ENCODE results near the gene TRABD2B. TPM values are rescaled to one million over a fixed set of nuclear protein-coding genes. Genes with fewer than 3 reads are reported as not detected.

The TRABD2B gene
- total RNA-seq, 2 experiments from 2014 or later, result not detected

- no peaks in the 10 kb centered on the region for H3K4me1 Mint-ChIP-seq (ENCODE audit: low read depth)
Observed at GRCh38 chr1:47915677-47916353, 81.4 kb downstream of the TRABD2B start.

DNA sequence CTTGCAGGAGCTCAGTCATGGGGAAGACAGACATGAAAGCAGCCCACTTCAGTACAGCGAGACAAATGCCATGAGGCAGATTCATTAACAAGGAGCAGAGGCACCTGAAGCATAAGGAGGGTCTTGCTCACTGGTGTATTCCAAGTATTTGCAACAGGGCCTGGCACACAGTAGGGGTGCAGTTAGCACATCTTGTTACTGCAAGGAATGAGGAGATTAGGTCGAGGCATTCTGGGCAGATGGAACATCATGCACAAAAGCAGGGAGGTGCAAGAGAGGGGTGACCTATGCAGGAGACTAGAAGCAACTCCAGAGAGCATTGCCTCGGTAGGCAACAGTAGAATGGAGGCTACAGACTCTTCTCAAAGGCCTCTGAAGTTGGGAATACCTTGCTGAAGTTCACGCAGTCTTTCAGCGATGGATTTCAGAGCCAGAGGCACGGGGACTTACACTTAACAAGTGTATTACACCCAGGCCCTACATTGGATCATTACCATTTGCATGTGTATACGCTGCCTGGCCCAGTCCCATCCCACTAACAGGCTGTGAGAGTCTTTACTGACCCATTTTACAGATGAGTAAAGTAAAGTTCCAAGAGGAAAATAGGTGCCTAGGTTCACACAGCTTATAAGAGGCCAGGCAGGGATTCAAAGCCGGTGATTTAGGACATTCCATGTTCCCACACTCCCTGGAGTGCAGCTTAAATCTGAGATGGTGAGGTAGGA, 82.1 kb downstream of the TRABD2B start:
- no peak overlapping the region for H3K27ac Mint-ChIP-seq
- no peaks in the 10 kb centered on the region for H3K36me3 Mint-ChIP-seq (ENCODE audit: low read depth)
- H3K4me3 Mint-ChIP-seq, result no peak overlapping the region
- H3K9me3 Mint-ChIP-seq, result no peaks in the 10 kb centered on the region
- CTCF ChIA-PET, result no interaction called here
- H3K4me1 Mint-ChIP-seq (ENCODE audit: low read depth), result no peaks in the 10 kb centered on the region
- no peak for DNase-seq
- H3K27me3 Mint-ChIP-seq (ENCODE audit: low read depth), result peaks cover 8% of the 10 kb centered on the region
- intact Hi-C loops (cut with micrococcal nuclease), result no loop called here

More at GRCh38 chr1:47915677-47916353, 81.4 kb downstream of the TRABD2B start:
- H3K9me3 Mint-ChIP-seq, result no peaks in the 10 kb centered on the region
- no peak overlapping the region for H3K4me3 Mint-ChIP-seq
- peaks cover 4% of the 10 kb centered on the region for H3K27me3 Mint-ChIP-seq (ENCODE audit: low read depth)
- CTCF ChIA-PET, result no interaction called here
- intact Hi-C loops (cut with micrococcal nuclease), result no loop called here
- no peak overlapping the region for H3K27ac Mint-ChIP-seq
- no peak for DNase-seq
- no peaks in the 10 kb centered on the region for H3K36me3 Mint-ChIP-seq (ENCODE audit: low read depth)

DNA sequence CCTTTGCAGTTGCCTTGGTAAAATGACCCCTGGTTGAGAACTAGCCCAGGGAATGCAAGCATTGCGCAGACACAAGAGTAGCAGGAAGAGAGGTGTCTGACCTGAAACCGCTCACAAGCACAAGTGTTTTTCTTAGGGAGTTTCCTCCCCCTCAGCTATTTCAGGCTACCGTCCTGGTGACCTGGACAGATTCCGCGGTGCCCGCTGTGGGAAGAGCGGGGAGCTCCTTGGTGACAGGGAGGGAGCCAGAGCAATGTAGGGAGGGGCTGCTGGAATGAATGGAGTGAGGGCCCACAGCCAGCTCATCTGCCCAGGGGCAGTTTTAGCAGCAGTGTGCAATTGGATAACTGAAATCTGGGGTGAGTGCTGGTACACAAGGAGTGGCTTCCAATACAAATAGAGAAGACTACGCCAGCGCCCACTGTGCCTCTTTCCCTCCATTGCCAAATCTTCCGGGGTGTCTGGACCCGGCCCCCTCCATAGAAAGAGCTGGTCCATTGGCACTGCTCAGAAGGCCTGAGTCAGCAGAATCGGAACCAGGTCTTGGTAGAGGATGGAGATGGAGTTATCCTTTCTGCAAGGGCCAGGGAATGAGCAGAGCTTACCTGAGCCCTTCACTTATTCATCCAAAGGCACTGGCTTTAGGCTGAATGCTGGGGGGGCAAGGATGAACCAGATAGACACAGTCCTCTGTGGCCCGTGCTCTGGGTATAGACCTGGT, 82.8 kb downstream of the TRABD2B start:
- no peak for DNase-seq
- H3K36me3 Mint-ChIP-seq (ENCODE audit: low read depth), result no peaks in the 10 kb centered on the region
- intact Hi-C loops (cut with micrococcal nuclease), result no loop called here
- peaks cover 9% of the 10 kb centered on the region for H3K27me3 Mint-ChIP-seq (ENCODE audit: low read depth)
- H3K27ac Mint-ChIP-seq, result no peak overlapping the region
- no peaks in the 10 kb centered on the region for H3K9me3 Mint-ChIP-seq
- CTCF ChIA-PET, result no interaction called here
- no peak overlapping the region for H3K4me3 Mint-ChIP-seq
- no peaks in the 10 kb centered on the region for H3K4me1 Mint-ChIP-seq (ENCODE audit: low read depth)

GRCh38 chr1:47913225-47913823, 83.9 kb downstream of the TRABD2B start:
- Mint-ChIP-seq H3K36me3 (ENCODE audit: low read depth) (no peaks in the 10 kb centered on the region), H3K27ac (no peak overlapping the region), H3K27me3 (ENCODE audit: low read depth) (peaks cover 13% of the 10 kb centered on the region), H3K4me3 (no peak overlapping the region), H3K4me1 (ENCODE audit: low read depth) (no peaks in the 10 kb centered on the region), H3K9me3 (no peaks in the 10 kb centered on the region)
- no peak for DNase-seq
- CTCF ChIA-PET, result no interaction called here
- intact Hi-C loops (cut with micrococcal nuclease), result no loop called here

GRCh38 chr1:47912756-47913155, 84.4 kb downstream of the TRABD2B start:
- DNase-seq, result no peak
- CTCF ChIA-PET, result no interaction called here

GRCh38 chr1:47911892-47912291, 85.3 kb downstream of the TRABD2B start:
- CTCF ChIA-PET, result no interaction called here
- intact Hi-C loops (cut with micrococcal nuclease), result no loop called here
- H3K9me3 Mint-ChIP-seq, result no peaks in the 10 kb centered on the region
- no peaks in the 10 kb centered on the region for H3K4me1 Mint-ChIP-seq (ENCODE audit: low read depth)
- no peak overlapping the region for H3K27ac Mint-ChIP-seq
- no peak overlapping the region for H3K4me3 Mint-ChIP-seq
- peaks cover 13% of the 10 kb centered on the region for H3K27me3 Mint-ChIP-seq (ENCODE audit: low read depth)
- DNase-seq, result no peak
- H3K36me3 Mint-ChIP-seq (ENCODE audit: low read depth), result no peaks in the 10 kb centered on the region

More at GRCh38 chr1:47912756-47913155, 84.4 kb downstream of the TRABD2B start:
- intact Hi-C loops (cut with micrococcal nuclease), result no loop called here
- Mint-ChIP-seq H3K9me3 (no peaks in the 10 kb centered on the region), H3K36me3 (ENCODE audit: low read depth) (no peaks in the 10 kb centered on the region), H3K27me3 (ENCODE audit: low read depth) (peaks cover 13% of the 10 kb centered on the region), H3K4me1 (ENCODE audit: low read depth) (no peaks in the 10 kb centered on the region), H3K27ac (no peak overlapping the region), H3K4me3 (no peak overlapping the region)

DNA sequence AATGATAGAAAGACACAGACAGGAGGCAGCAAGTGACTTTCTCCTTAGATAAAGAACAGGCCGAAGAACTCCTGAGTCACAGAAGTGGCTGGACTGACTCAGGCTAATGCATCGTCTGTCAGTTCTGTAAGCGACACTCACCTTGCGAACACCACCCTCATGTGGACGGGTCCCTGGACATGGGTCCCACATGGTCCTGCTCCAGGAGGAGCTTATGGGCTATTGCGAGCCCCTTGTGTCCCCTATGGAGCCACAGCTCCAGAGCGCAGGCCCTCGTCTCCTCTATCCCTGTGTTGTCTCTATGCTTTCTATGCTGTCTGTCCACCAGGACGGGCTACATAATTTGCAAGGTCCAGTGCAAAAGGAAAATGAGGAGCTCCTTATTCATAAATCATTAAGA, 85.8 kb downstream of the TRABD2B start:
- H3K9me3 Mint-ChIP-seq, result no peaks in the 10 kb centered on the region
- no peak overlapping the region for H3K4me3 Mint-ChIP-seq
- CTCF ChIA-PET, result no interaction called here
- H3K27ac Mint-ChIP-seq, result no peak overlapping the region
- H3K4me1 Mint-ChIP-seq (ENCODE audit: low read depth), result no peaks in the 10 kb centered on the region
- DNase-seq, result no peak
- intact Hi-C loops (cut with micrococcal nuclease), result no loop called here
- peaks cover 12% of the 10 kb centered on the region for H3K27me3 Mint-ChIP-seq (ENCODE audit: low read depth)
- no peaks in the 10 kb centered on the region for H3K36me3 Mint-ChIP-seq (ENCODE audit: low read depth)

DNA sequence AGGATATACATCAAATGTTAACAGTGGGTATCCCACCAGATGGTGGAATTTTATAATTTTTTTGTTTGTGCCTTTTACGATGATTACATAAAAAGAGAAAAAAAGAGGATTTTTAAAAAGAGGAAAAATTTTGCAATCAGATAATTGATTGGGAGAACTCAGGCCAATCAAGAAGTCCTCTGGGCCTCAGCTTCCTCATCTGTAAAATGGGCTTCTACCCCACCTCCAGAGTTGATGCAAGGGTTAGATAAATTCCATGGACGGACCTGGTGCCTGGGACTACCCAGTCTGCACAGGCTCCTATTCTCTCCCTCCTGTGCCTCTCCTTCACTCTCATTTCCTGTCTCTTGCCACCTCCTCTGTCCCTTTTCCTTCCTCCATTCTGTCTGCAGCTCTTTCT, 88.9 kb downstream of the TRABD2B start:
- DNase-seq, result no peak
- H3K27me3 Mint-ChIP-seq (ENCODE audit: low read depth), result peaks cover 8% of the 10 kb centered on the region
- CTCF ChIA-PET, result no interaction called here
- no peak overlapping the region for H3K27ac Mint-ChIP-seq
- no peak overlapping the region for H3K4me3 Mint-ChIP-seq
- H3K9me3 Mint-ChIP-seq, result no peaks in the 10 kb centered on the region
- H3K36me3 Mint-ChIP-seq (ENCODE audit: low read depth), result no peaks in the 10 kb centered on the region
- no peaks in the 10 kb centered on the region for H3K4me1 Mint-ChIP-seq (ENCODE audit: low read depth)
- intact Hi-C loops (cut with micrococcal nuclease), result no loop called here

GRCh38 chr1:47907177-47907528, 90.0 kb downstream of the TRABD2B start:
- Mint-ChIP-seq H3K36me3 (ENCODE audit: low read depth) (no peaks in the 10 kb centered on the region), H3K4me1 (ENCODE audit: low read depth) (no peaks in the 10 kb centered on the region)

DNA sequence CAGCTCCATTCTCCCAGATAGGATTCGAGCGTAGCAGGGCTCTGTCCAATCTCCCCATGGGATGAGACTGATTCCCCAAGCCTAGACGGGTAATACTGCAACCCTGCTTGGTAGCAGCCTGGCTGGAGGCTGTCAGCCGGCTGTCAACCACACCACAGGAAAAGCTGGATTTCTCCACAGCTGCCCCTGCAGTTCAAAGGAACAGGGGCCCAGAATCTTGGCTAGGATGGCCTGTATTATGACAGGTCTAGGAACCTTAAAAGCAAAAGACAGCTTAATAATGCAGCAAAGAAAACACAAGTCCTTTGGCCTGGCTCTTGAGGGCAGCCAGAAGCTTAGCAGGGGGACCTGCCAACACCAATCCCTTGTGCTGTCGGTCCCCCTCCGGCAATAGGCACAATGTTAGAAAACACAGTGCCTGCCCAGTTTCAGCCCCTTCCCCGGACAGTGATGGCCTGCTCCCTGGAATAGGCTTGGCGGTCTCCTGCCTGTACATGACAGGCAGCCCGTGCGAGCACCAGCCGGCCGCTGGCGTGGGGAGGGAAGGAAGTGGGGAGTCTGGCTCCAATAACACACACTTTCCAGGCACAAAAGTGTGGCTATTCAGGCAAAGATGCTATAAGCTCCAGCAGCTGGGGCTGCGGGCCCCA, 90.5 kb downstream of the TRABD2B start:
- Mint-ChIP-seq H3K27me3 (ENCODE audit: low read depth) (peaks cover 8% of the 10 kb centered on the region), H3K9me3 (no peaks in the 10 kb centered on the region), H3K4me3 (no peak overlapping the region), H3K36me3 (ENCODE audit: low read depth) (no peaks in the 10 kb centered on the region), H3K27ac (no peak overlapping the region), H3K4me1 (ENCODE audit: low read depth) (no peaks in the 10 kb centered on the region)
- CTCF ChIA-PET, result no interaction called here
- intact Hi-C loops (cut with micrococcal nuclease), result no loop called here
- DNase-seq, result no peak

More at GRCh38 chr1:47907177-47907528, 90.0 kb downstream of the TRABD2B start:
- Mint-ChIP-seq H3K9me3 (no peaks in the 10 kb centered on the region), H3K4me3 (no peak overlapping the region), H3K27me3 (ENCODE audit: low read depth) (peaks cover 8% of the 10 kb centered on the region), H3K27ac (no peak overlapping the region)
- CTCF ChIA-PET, result no interaction called here
- intact Hi-C loops (cut with micrococcal nuclease), result no loop called here
- no peak for DNase-seq

DNA sequence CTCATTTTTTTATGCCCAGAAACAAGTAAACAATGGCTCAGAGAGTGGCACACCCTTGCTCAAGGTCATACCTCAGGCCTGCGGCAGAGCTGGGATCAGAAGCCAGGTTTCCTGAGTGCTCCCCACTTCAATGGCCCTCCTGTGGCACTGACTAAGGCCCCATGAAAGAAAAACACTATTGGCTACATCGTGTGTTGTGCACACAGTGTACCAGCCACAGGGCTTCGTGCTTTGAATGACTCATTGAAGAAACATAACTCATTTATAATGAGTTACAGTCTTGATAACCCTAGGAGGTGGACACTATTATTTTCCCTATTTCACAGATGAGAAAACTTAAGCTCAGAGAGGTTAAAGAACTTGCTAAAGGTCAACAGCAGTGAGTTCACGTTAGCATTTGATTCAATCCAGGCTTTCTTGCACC, 91.2 kb downstream of the TRABD2B start:
- no peaks in the 10 kb centered on the region for H3K4me1 Mint-ChIP-seq (ENCODE audit: low read depth)
- H3K9me3 Mint-ChIP-seq, result no peaks in the 10 kb centered on the region
- intact Hi-C loops (cut with micrococcal nuclease), result no loop called here
- H3K4me3 Mint-ChIP-seq, result no peak overlapping the region
- peaks cover 8% of the 10 kb centered on the region for H3K27me3 Mint-ChIP-seq (ENCODE audit: low read depth)
- no peak overlapping the region for H3K27ac Mint-ChIP-seq
- DNase-seq, result no peak
- H3K36me3 Mint-ChIP-seq (ENCODE audit: low read depth), result no peaks in the 10 kb centered on the region
- CTCF ChIA-PET, result no interaction called here

DNA sequence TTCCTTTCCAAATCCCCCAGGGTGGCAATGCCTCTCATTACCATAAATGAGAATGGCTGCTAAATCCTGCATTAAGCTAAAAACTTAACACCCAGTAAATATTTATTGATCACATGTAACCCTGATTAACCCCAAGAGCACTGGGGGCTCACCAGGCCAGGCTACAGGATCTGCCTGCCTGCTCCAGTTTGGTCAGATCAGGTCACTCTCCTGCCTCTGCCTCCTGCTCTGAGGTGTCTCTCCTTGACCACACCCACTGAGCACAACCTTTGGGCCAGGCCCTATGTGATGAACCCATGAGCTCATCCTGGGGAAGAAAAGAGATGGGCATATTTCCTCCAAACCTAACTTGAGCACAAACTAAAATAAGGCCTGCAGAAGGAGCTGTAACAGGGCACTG, 93.5 kb downstream of the TRABD2B start:
- Mint-ChIP-seq H3K4me1 (ENCODE audit: low read depth) (no peaks in the 10 kb centered on the region), H3K36me3 (ENCODE audit: low read depth) (no peaks in the 10 kb centered on the region), H3K4me3 (no peak overlapping the region), H3K27ac (no peak overlapping the region), H3K27me3 (ENCODE audit: low read depth) (peaks cover 3% of the 10 kb centered on the region), H3K9me3 (no peaks in the 10 kb centered on the region)
- CTCF ChIA-PET, result interaction anchor here (0.6 kb wide), 1 partner anchor 22 kb away, joined by 3 read pairs; no protein-coding TSS in a partner anchor
- intact Hi-C loops (cut with micrococcal nuclease), result no loop called here
- DNase-seq, result no peak
